Retinal pigment epithelial cell (primary cell): ENCODE data around the gene CELSR1.
"Not testable (repeated sequence)": the region's sequence is repeated elsewhere in the genome, so short reads cannot be mapped to it uniquely, and the experiment has no call there.

Experiments used
- DNase-seq: peaks from one replicate; pipeline ENCODE4 v3.0.0-alpha.2; 2010; ENCODE audit warnings: low read depth
- H3K4me3 ChIP-seq: 2 replicates; pipeline ENCODE4 v1.5.1; 2011; ENCODE audit warnings: mild to moderate bottlenecking, low read length, control low read depth, moderate library complexity
- CTCF ChIP-seq: conservative IDR thresholded peaks from 2 replicates; pipeline ENCODE4 v1.5.1; 2011; ENCODE audit warnings: low read depth, low read length, control low read depth, inconsistent platforms

CELSR1 gene

GRCh38 chr22:46521994-46522393 lies 15.4 kb downstream of the CELSR1 start:
- no peak for TF ChIP-seq CTCF
- H3K4me3 ChIP-seq = no peak overlapping the region
- no peak for DNase-seq

- TF ChIP-seq CTCF = no peak
Observed at GRCh38 chr22:46520880-46521279, 16.5 kb downstream of the CELSR1 start.

GRCh38 chr22:46519377-46519776 lies 18.0 kb downstream of the CELSR1 start:
- TF ChIP-seq CTCF = no peak
- DNase-seq = no peak
- H3K4me3 ChIP-seq = no peak overlapping the region

More at GRCh38 chr22:46520880-46521279, 16.5 kb downstream of the CELSR1 start:
- no peak overlapping the region for H3K4me3 ChIP-seq
- no peak for DNase-seq

GRCh38 chr22:46518542-46519325 lies 18.7 kb downstream of the CELSR1 start:
- no peak for TF ChIP-seq CTCF
- DNase-seq = no peak
- H3K4me3 ChIP-seq = no peak overlapping the region

GRCh38 chr22:46518038-46518437 lies 19.4 kb downstream of the CELSR1 start:
- no peak for TF ChIP-seq CTCF
- H3K4me3 ChIP-seq = no peak overlapping the region
- DNase-seq = no peak

- no peak overlapping the region for H3K4me3 ChIP-seq
- TF ChIP-seq CTCF = no peak
- no peak for DNase-seq
Observed at GRCh38 chr22:46517255-46517761, 20.1 kb downstream of the CELSR1 start.

- H3K4me3 ChIP-seq = no peak overlapping the region
- TF ChIP-seq CTCF = no peak
- no peak for DNase-seq
Observed at GRCh38 chr22:46516638-46517037, 20.8 kb downstream of the CELSR1 start.

GRCh38 chr22:46516112-46516487 lies 21.3 kb downstream of the CELSR1 start:
- DNase-seq, H3K4me3 ChIP-seq: not testable (repeated sequence)
